Loucy (cell line): Measurements from ENCODE around the gene MTCH1.

ENCODE experiments used
- H2AFZ ChIP-seq: fragments of 200-600 bp; sonication (generic); 2 replicates; pipeline ENCODE4 v1.6.0; 2016; ENCODE audit warnings: antibody characterized with exemption, mild to moderate bottlenecking, low read length, moderate library complexity
- H3F3A ChIP-seq: fragments of 200-600 bp; 2 replicates; pipeline ENCODE4 v1.6.0; 2016; ENCODE audit warnings: antibody characterized with exemption, low read depth, mild to moderate bottlenecking
- H3K27me3 ChIP-seq: fragments of 200-600 bp; sonication (generic); 2 replicates; pipeline ENCODE4 v1.6.1; 2014; ENCODE audit warnings: low read length, mild to moderate bottlenecking; ENCODE audit not compliant: insufficient read depth, poor library complexity, severe bottlenecking
- H3K36me3 ChIP-seq: fragments of 200-600 bp; sonication (generic); 2 replicates; pipeline ENCODE4 v1.6.1; 2016; ENCODE audit warnings: low read length; ENCODE audit not compliant: insufficient read depth
- H3K4me1 ChIP-seq: fragments of 200-600 bp; sonication (generic); 2 replicates; pipeline ENCODE4 v1.5.1; 2014; ENCODE audit warnings: low read length, mild to moderate bottlenecking; ENCODE audit not compliant: insufficient read depth, poor library complexity, severe bottlenecking
- H3K4me2 ChIP-seq: fragments of 200-600 bp; sonication (generic); 2 replicates; pipeline ENCODE4 v1.6.0; 2014; ENCODE audit warnings: antibody characterized with exemption, low read length, low read depth, mild to moderate bottlenecking; ENCODE audit not compliant: poor library complexity, severe bottlenecking
- H3K4me3 ChIP-seq: fragments of 200-600 bp; sonication (generic); 2 replicates; pipeline ENCODE4 v1.5.1; 2014; ENCODE audit warnings: low read length, mild to moderate bottlenecking, mixed read lengths; ENCODE audit not compliant: poor library complexity, severe bottlenecking
- H3K79me2 ChIP-seq: fragments of 200-600 bp; sonication (generic); 2 replicates; pipeline ENCODE4 v1.6.1; 2014; ENCODE audit warnings: low read length; ENCODE audit not compliant: insufficient read depth
- H3K9ac ChIP-seq: fragments of 200-600 bp; sonication (generic); 2 replicates; pipeline ENCODE4 v1.6.0; 2014; ENCODE audit warnings: mild to moderate bottlenecking, low read depth, low read length, moderate library complexity; ENCODE audit not compliant: poor library complexity, severe bottlenecking
- H3K9me2 ChIP-seq: fragments of 200-600 bp; sonication (generic); replicated peaks from 2 replicates; pipeline ENCODE4 v1.6.1; 2016; ENCODE audit warnings: low read depth, low read length, mixed read lengths
- H3K9me3 ChIP-seq: fragments of 200-600 bp; sonication (generic); 2 replicates; pipeline ENCODE4 v1.6.1; 2014; ENCODE audit warnings: mild to moderate bottlenecking, antibody characterized with exemption, low read length, low read depth; ENCODE audit not compliant: insufficient read depth
- H4K20me1 ChIP-seq: fragments of 200-600 bp; sonication (generic); 2 replicates; pipeline ENCODE4 v1.6.0; 2014; ENCODE audit warnings: antibody characterized with exemption, low read length, mild to moderate bottlenecking; ENCODE audit not compliant: insufficient read depth, poor library complexity, severe bottlenecking
- CTCF ChIP-seq: fragments of 200-600 bp; sonication (generic); conservative IDR thresholded peaks from 2 replicates; pipeline ENCODE4 v1.5.1; 2014; ENCODE audit warnings: mild to moderate bottlenecking, antibody characterized with exemption, low read length
- EZH2phosphoT487 ChIP-seq: fragments of 200-600 bp; IDR thresholded peaks from 2 replicates; pipeline ENCODE4 v1.6.1; 2018; ENCODE audit warnings: antibody characterized with exemption, mild to moderate bottlenecking, moderate library complexity, borderline replicate concordance

MTCH1 gene

DNA sequence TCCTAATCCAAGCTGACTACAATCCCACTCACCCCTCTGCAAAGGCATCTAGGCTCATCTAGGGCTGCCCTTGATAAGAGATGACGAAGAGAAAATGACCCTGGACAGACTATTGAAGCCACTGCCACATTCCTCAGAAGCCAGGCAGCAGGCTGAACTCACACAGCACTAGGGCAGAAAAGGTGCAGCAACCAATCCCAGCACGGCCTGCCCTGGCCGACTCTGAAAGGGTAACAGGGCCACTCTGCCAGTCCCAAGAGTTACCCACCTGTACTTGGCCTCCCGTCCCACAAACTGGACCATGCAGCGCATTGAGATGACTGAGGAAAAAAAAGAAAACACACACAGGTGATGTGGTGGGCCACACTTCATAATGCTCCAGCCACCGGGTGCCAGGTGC, 9.1 kb downstream of the MTCH1 start:
- Histone ChIP-seq H3K36me3 (peaks cover 67% of the 10 kb centered on the region), H3K79me2 (peaks cover 51% of the 10 kb centered on the region), H3K9me2 (no peaks in the 10 kb centered on the region), H4K20me1 (peaks cover 32% of the 10 kb centered on the region), H3K4me1 (peaks cover 22% of the 10 kb centered on the region), H3K27me3 (no peaks in the 10 kb centered on the region), H3K4me2 (no peak overlapping the region), H3K9me3 (no peaks in the 10 kb centered on the region), H3F3A (no peaks in the 10 kb centered on the region; the same call in 1 of the 2 replicates), H3K9ac (no peak overlapping the region), H2AFZ (no peak overlapping the region), H3K4me3 (no peak overlapping the region)
- TF ChIP-seq CTCF (no peak), EZH2phosphoT487 (no peak)

- peaks cover 72% of the 10 kb centered on the region for H3K36me3 ChIP-seq
- no peak overlapping the region for H3K4me2 ChIP-seq
- no peak overlapping the region for H3K4me3 ChIP-seq
- TF ChIP-seq EZH2phosphoT487: no peak
- TF ChIP-seq CTCF: no peak
- H3K9me3 ChIP-seq: no peaks in the 10 kb centered on the region
- H3K9me2 ChIP-seq: no peaks in the 10 kb centered on the region
- peaks cover 27% of the 10 kb centered on the region for H4K20me1 ChIP-seq
- no peaks in the 10 kb centered on the region; the same call in 1 of the 2 replicates for H3F3A ChIP-seq
- H3K9ac ChIP-seq: no peak overlapping the region
- H3K79me2 ChIP-seq: peaks cover 46% of the 10 kb centered on the region
- no peak overlapping the region for H2AFZ ChIP-seq
- H3K27me3 ChIP-seq: no peaks in the 10 kb centered on the region
- H3K4me1 ChIP-seq: peaks cover 18% of the 10 kb centered on the region
Observed at GRCh38 chr6:36976509-36976908, 9.5 kb downstream of the MTCH1 start.

- H4K20me1 ChIP-seq: peaks cover 22% of the 10 kb centered on the region
- no peaks in the 10 kb centered on the region for H3K9me3 ChIP-seq
- H3K4me1 ChIP-seq: peaks cover 13% of the 10 kb centered on the region
- H3K4me2 ChIP-seq: no peak overlapping the region
- H3K36me3 ChIP-seq: peaks cover 77% of the 10 kb centered on the region
- H3K27me3 ChIP-seq: no peaks in the 10 kb centered on the region
- TF ChIP-seq CTCF (no peak), EZH2phosphoT487 (no peak)
- H3K9ac ChIP-seq: no peak overlapping the region
- H3K9me2 ChIP-seq: no peaks in the 10 kb centered on the region
- no peaks in the 10 kb centered on the region; the same call in 1 of the 2 replicates for H3F3A ChIP-seq
- no peak overlapping the region for H2AFZ ChIP-seq
- H3K79me2 ChIP-seq: peaks cover 41% of the 10 kb centered on the region
- H3K4me3 ChIP-seq: no peak overlapping the region
Observed at GRCh38 chr6:36976007-36976264, 10.1 kb downstream of the MTCH1 start.
